ENCODE measurements around the gene SPATA2.

DNA sequence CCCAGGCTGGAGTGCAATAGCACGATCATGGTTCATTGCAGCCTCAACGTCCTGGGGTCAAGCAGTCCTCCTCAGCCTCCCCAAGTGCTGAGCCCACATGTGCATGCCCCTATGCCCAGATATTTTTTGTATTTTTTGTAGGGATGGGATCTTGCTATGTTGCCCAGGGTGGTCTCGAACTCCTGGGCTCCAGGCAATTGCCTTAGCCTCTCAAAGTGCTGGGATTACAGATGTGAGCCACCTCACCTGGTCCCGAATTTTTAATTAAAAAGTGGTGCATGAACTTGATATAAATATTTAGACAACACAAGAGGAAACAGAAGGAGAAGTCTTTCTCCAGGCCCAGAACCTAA lies 13.8 kb upstream of the SPATA2 start:
- TF ChIP-seq, protein P1, sequence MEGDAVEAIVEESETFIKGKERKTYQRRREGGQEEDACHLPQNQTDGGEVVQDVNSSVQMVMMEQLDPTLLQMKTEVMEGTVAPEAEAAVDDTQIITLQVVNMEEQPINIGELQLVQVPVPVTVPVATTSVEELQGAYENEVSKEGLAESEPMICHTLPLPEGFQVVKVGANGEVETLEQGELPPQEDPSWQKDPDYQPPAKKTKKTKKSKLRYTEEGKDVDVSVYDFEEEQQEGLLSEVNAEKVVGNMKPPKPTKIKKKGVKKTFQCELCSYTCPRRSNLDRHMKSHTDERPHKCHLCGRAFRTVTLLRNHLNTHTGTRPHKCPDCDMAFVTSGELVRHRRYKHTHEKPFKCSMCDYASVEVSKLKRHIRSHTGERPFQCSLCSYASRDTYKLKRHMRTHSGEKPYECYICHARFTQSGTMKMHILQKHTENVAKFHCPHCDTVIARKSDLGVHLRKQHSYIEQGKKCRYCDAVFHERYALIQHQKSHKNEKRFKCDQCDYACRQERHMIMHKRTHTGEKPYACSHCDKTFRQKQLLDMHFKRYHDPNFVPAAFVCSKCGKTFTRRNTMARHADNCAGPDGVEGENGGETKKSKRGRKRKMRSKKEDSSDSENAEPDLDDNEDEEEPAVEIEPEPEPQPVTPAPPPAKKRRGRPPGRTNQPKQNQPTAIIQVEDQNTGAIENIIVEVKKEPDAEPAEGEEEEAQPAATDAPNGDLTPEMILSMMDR (conservative IDR thresholded peaks at IDR 0.05), result no peak
- no peak for TF ChIP-seq ZFX (IDR thresholded peaks at IDR 0.05)

Measured in C4-2B (cell line).